ENCODE results near the gene GALNT16.
"Not testable (repeated sequence)": the region's sequence is repeated elsewhere in the genome, so short reads cannot be mapped to it uniquely, and the experiment has no call there.

The GALNT16 gene

GRCh38 chr14:69284170-69284569 is 24.2 kb downstream of the GALNT16 start:
- no peak for DNase-seq (ENCODE audit: low read depth in 1 of 2, low spot score in 1 of 2)

GRCh38 chr14:69285661-69286255 is 25.8 kb downstream of the GALNT16 start:
- no peak for DNase-seq (ENCODE audit: low read depth in 1 of 2, low spot score in 1 of 2)

- no peak for DNase-seq (ENCODE audit: low read depth in 1 of 2, low spot score in 1 of 2)
Measured at GRCh38 chr14:69287098-69288010, 27.4 kb downstream of the GALNT16 start.

- DNase-seq (ENCODE audit: low read depth in 1 of 2, low spot score in 1 of 2) = no peak
Measured at GRCh38 chr14:69288011-69288771, 28.2 kb downstream of the GALNT16 start.

- DNase-seq (ENCODE audit: low read depth in 1 of 2, low spot score in 1 of 2) = no peak
Measured at GRCh38 chr14:69288956-69289705, 29.2 kb downstream of the GALNT16 start.

- DNase-seq (ENCODE audit: low read depth in 1 of 2, low spot score in 1 of 2) = no peak
Measured at GRCh38 chr14:69289811-69290520, 30.0 kb downstream of the GALNT16 start.

GRCh38 chr14:69290881-69291280 is 30.9 kb downstream of the GALNT16 start:
- not testable (repeated sequence) for DNase-seq (ENCODE audit: low read depth in 1 of 2, low spot score in 1 of 2)

- DNase-seq (ENCODE audit: low read depth in 1 of 2, low spot score in 1 of 2) = no peak
Measured at GRCh38 chr14:69291396-69291795, 31.4 kb downstream of the GALNT16 start.

- DNase-seq (ENCODE audit: low read depth in 1 of 2, low spot score in 1 of 2) = no peak
Measured at GRCh38 chr14:69291891-69292561, 32.1 kb downstream of the GALNT16 start.

GRCh38 chr14:69298131-69299071 is 38.4 kb downstream of the GALNT16 start:
- DNase-seq (ENCODE audit: low read depth in 1 of 2, low spot score in 1 of 2) = no peak

- no peak for DNase-seq (ENCODE audit: low read depth in 1 of 2, low spot score in 1 of 2)
Measured at GRCh38 chr14:69299286-69300035, 39.5 kb downstream of the GALNT16 start.

- DNase-seq (ENCODE audit: low read depth in 1 of 2, low spot score in 1 of 2) = no peak
Measured at GRCh38 chr14:69300601-69301221, 40.8 kb downstream of the GALNT16 start.

- no peak for DNase-seq (ENCODE audit: low read depth in 1 of 2, low spot score in 1 of 2)
Measured at GRCh38 chr14:69303086-69303485, 43.1 kb downstream of the GALNT16 start.

- no peak for DNase-seq (ENCODE audit: low read depth in 1 of 2, low spot score in 1 of 2)
Measured at GRCh38 chr14:69312608-69313007, 52.6 kb downstream of the GALNT16 start.

GRCh38 chr14:69313176-69313575 is 53.2 kb downstream of the GALNT16 start:
- no peak for DNase-seq (ENCODE audit: low read depth in 1 of 2, low spot score in 1 of 2)

GRCh38 chr14:69314327-69314726 is 54.4 kb downstream of the GALNT16 start:
- no peak for DNase-seq (ENCODE audit: low read depth in 1 of 2, low spot score in 1 of 2)

GRCh38 chr14:69315301-69315700 is 55.3 kb downstream of the GALNT16 start:
- no peak for DNase-seq (ENCODE audit: low read depth in 1 of 2, low spot score in 1 of 2)

Data from activated CD4-positive, alpha-beta T cell treated with anti-CD3 and anti-CD28 coated beads, Interleukin-2, amount 50 U/mL, for 24 hours (primary cell).